ENCODE data around the gene ADK.

ADK gene

GRCh38 chr10:74384615-74385183 lies 233.7 kb downstream of the ADK start:
- Mint-ChIP-seq H3K27me3 (no peaks in the 10 kb centered on the region), H3K36me3 (ENCODE audit: insufficient read depth) (no peaks in the 10 kb centered on the region), H3K27ac (peak overlapping the region in 1 of 2 donors; percentile 14), H3K4me3 (no peak overlapping the region), H3K9me3 (no peaks in the 10 kb centered on the region), H3K4me1 (ENCODE audit: low read depth in 2 of 2) (peaks cover 7 to 8% of the 10 kb centered on the region in 2 donors)
- DNase-seq (no peak), ATAC-seq (replicated peaks) (no peak)

- Mint-ChIP-seq H3K9me3 (no peaks in the 10 kb centered on the region), H3K36me3 (ENCODE audit: insufficient read depth) (no peaks in the 10 kb centered on the region), H3K27ac (no peak overlapping the region), H3K4me1 (ENCODE audit: low read depth in 2 of 2) (peaks cover 4% of the 10 kb centered on the region in 2 donors), H3K4me3 (no peak overlapping the region), H3K27me3 (no peaks in the 10 kb centered on the region)
- ATAC-seq (replicated peaks): no peak
- no peak for DNase-seq
Observed at GRCh38 chr10:74388801-74389200, 237.8 kb downstream of the ADK start.

- Mint-ChIP-seq H3K4me3 (no peak overlapping the region), H3K4me1 (ENCODE audit: low read depth in 2 of 2) (peaks cover 3% of the 10 kb centered on the region in 2 donors), H3K27me3 (no peaks in the 10 kb centered on the region), H3K9me3 (no peaks in the 10 kb centered on the region), H3K36me3 (ENCODE audit: insufficient read depth) (peaks cover 3% of the 10 kb centered on the region), H3K27ac (no peak overlapping the region)
- ATAC-seq (replicated peaks) (no peak), DNase-seq (no peak)
Observed at GRCh38 chr10:74391786-74392185, 240.8 kb downstream of the ADK start.

- Mint-ChIP-seq H3K27ac (no peak overlapping the region), H3K4me1 (ENCODE audit: low read depth in 2 of 2) (peaks cover 0 to 3% of the 10 kb centered on the region in 2 donors), H3K4me3 (no peak overlapping the region), H3K27me3 (no peaks in the 10 kb centered on the region), H3K9me3 (no peaks in the 10 kb centered on the region), H3K36me3 (ENCODE audit: insufficient read depth) (peaks cover 3% of the 10 kb centered on the region)
- ATAC-seq (replicated peaks) (no peak), DNase-seq (no peak)
Observed at GRCh38 chr10:74394416-74394969, 243.5 kb downstream of the ADK start.

- Mint-ChIP-seq H3K9me3 (no peaks in the 10 kb centered on the region), H3K36me3 (ENCODE audit: insufficient read depth) (no peaks in the 10 kb centered on the region), H3K27me3 (no peaks in the 10 kb centered on the region), H3K4me3 (no peak overlapping the region), H3K4me1 (ENCODE audit: low read depth in 2 of 2) (peaks cover 0 to 4% of the 10 kb centered on the region in 2 donors), H3K27ac (no peak overlapping the region)
- ATAC-seq (replicated peaks) (no peak), DNase-seq (no peak)
Observed at GRCh38 chr10:74400186-74400585, 249.2 kb downstream of the ADK start.

- Mint-ChIP-seq H3K27ac (no peak overlapping the region), H3K36me3 (ENCODE audit: insufficient read depth) (no peaks in the 10 kb centered on the region), H3K9me3 (no peaks in the 10 kb centered on the region), H3K27me3 (no peaks in the 10 kb centered on the region), H3K4me3 (no peak overlapping the region), H3K4me1 (ENCODE audit: low read depth in 2 of 2) (peaks cover 0 to 8% of the 10 kb centered on the region in 2 donors)
- ATAC-seq (replicated peaks) (no peak), DNase-seq (no peak)
Observed at GRCh38 chr10:74406006-74406405, 255.0 kb downstream of the ADK start.

GRCh38 chr10:74415146-74415839 lies 264.3 kb downstream of the ADK start:
- H3K9me3 Mint-ChIP-seq: no peaks in the 10 kb centered on the region

GRCh38 chr10:74417397-74417796 lies 266.4 kb downstream of the ADK start:
- Mint-ChIP-seq H3K36me3 (ENCODE audit: insufficient read depth) (no peaks in the 10 kb centered on the region), H3K27me3 (no peaks in the 10 kb centered on the region)
- DNase-seq: no peak

More at GRCh38 chr10:74415146-74415839, 264.3 kb downstream of the ADK start:
- Mint-ChIP-seq H3K4me1 (ENCODE audit: low read depth in 2 of 2) (no peaks in the 10 kb centered on the region), H3K4me3 (no peak overlapping the region), H3K36me3 (ENCODE audit: insufficient read depth) (no peaks in the 10 kb centered on the region), H3K27ac (no peak overlapping the region), H3K27me3 (no peaks in the 10 kb centered on the region)
- no peak for ATAC-seq (replicated peaks)
- DNase-seq: no peak

GRCh38 chr10:74418285-74418872 lies 267.4 kb downstream of the ADK start:
- Mint-ChIP-seq H3K9me3 (no peaks in the 10 kb centered on the region), H3K36me3 (ENCODE audit: insufficient read depth) (no peaks in the 10 kb centered on the region), H3K27me3 (no peaks in the 10 kb centered on the region), H3K4me1 (ENCODE audit: low read depth in 2 of 2) (no peaks in the 10 kb centered on the region), H3K4me3 (no peak overlapping the region), H3K27ac (no peak overlapping the region)
- ATAC-seq (replicated peaks) (no peak), DNase-seq (no peak)

More at GRCh38 chr10:74417397-74417796, 266.4 kb downstream of the ADK start:
- Mint-ChIP-seq H3K27ac (no peak overlapping the region), H3K4me1 (ENCODE audit: low read depth in 2 of 2) (no peaks in the 10 kb centered on the region), H3K9me3 (no peaks in the 10 kb centered on the region), H3K4me3 (no peak overlapping the region)
- ATAC-seq (replicated peaks): no peak

GRCh38 chr10:74419491-74419951 lies 268.5 kb downstream of the ADK start:
- Mint-ChIP-seq H3K27me3 (no peaks in the 10 kb centered on the region), H3K4me3 (no peak overlapping the region), H3K36me3 (ENCODE audit: insufficient read depth) (no peaks in the 10 kb centered on the region), H3K4me1 (ENCODE audit: low read depth in 2 of 2) (no peaks in the 10 kb centered on the region), H3K9me3 (no peaks in the 10 kb centered on the region), H3K27ac (peak overlapping the region in 1 of 2 donors; percentile 57)
- no peak for ATAC-seq (replicated peaks)
- DNase-seq: no peak

- DNase-seq (peak; percentile 2 to 36 (median 22)), ATAC-seq (replicated peaks) (peak; percentile 29)
- Mint-ChIP-seq H3K36me3 (ENCODE audit: insufficient read depth) (no peaks in the 10 kb centered on the region), H3K27ac (peak overlapping the region in 1 of 2 donors; percentile 57), H3K9me3 (no peaks in the 10 kb centered on the region), H3K4me3 (no peak overlapping the region), H3K27me3 (no peaks in the 10 kb centered on the region), H3K4me1 (ENCODE audit: low read depth in 2 of 2) (no peaks in the 10 kb centered on the region)
Observed at GRCh38 chr10:74419958-74420375, 268.9 kb downstream of the ADK start.

GRCh38 chr10:74424565-74424964 lies 273.5 kb downstream of the ADK start:
- no peaks in the 10 kb centered on the region for H3K9me3 Mint-ChIP-seq
- H3K27ac Mint-ChIP-seq: no peak overlapping the region
- no peak for ATAC-seq (replicated peaks)
- H3K4me3 Mint-ChIP-seq: no peak overlapping the region
- DNase-seq: no peak
- H3K27me3 Mint-ChIP-seq: no peaks in the 10 kb centered on the region
- H3K36me3 Mint-ChIP-seq (ENCODE audit: insufficient read depth): no peaks in the 10 kb centered on the region
- no peaks in the 10 kb centered on the region for H3K4me1 Mint-ChIP-seq (ENCODE audit: low read depth in 2 of 2)

- Mint-ChIP-seq H3K4me1 (ENCODE audit: low read depth in 2 of 2) (no peaks in the 10 kb centered on the region), H3K27me3 (no peaks in the 10 kb centered on the region), H3K27ac (no peak overlapping the region), H3K9me3 (no peaks in the 10 kb centered on the region), H3K36me3 (ENCODE audit: insufficient read depth) (no peaks in the 10 kb centered on the region), H3K4me3 (no peak overlapping the region)
- no peak for ATAC-seq (replicated peaks)
- DNase-seq: no peak
Observed at GRCh38 chr10:74425456-74426001, 274.5 kb downstream of the ADK start.

Data from effector memory CD8-positive, alpha-beta T cell (primary cell).